Motor neuron (in vitro differentiated cells): ENCODE measurements around the gene CD8B2. TPM values are rescaled to one million over a fixed set of nuclear protein-coding genes. Genes with fewer than 3 reads are reported as not detected.
"Not testable (repeated sequence)": the region's sequence is repeated elsewhere in the genome, so short reads cannot be mapped to it uniquely, and the experiment has no call there.

Experiments
- ATAC-seq, 8 experiments: fragments of 200-7000 bp; cut with Tn5 transposase; replicated peaks in 6 of 8; 2 replicates each; pipeline ENCODE4 v1.8.0; 2021; ENCODE audit warnings: mild to moderate bottlenecking in 8 of 8, moderate library complexity in 8 of 8
- H3K27ac ChIP-seq, 2 donors: fragments of 250-450 bp; sonication (Bioruptor Pico); 2 replicates each; pipeline ENCODE4 v1.9.0; 2021; ENCODE audit warnings: antibody characterized with exemption in 2 of 2, mild to moderate bottlenecking in 2 of 2, moderate library complexity in 1 of 2
- H3K4me1 ChIP-seq, 2 donors: fragments of 250-450 bp; sonication (Bioruptor Pico); replicated peaks in 1 of 2; 2 replicates each; pipeline ENCODE4 v1.6.1; 2021; ENCODE audit warnings: antibody characterized with exemption in 2 of 2, mild to moderate bottlenecking in 2 of 2, moderate library complexity in 1 of 2
- H3K4me3 ChIP-seq, 5 donors: fragments of 250-450 bp; sonication (Bioruptor Pico); 2 replicates each; pipeline ENCODE4 v1.9.0; 2021; ENCODE audit warnings: antibody characterized with exemption in 5 of 5, mild to moderate bottlenecking in 5 of 5, moderate library complexity in 4 of 5
- WGBS, 10 experiments: fragments of 450-650 bp; shearing (Covaris generic); methylation state at CpG; one replicate each; pipeline ENCODE4 v1.0.0; 2022; 5-methylcytosine and 5-hydroxymethylcytosine counted together
- in situ Hi-C, 9 experiments: fragments of 400-800 bp; cut with MboI; loops; one replicate each; pipeline ENCODE4 v1.15.0; 2021; ENCODE audit warnings: low sequenced_read_pairs in 9 of 9, low pct_unique_long_range_greater_than_20kb in 2 of 9; ENCODE audit not compliant: unreplicated experiment in 9 of 9
- total RNA-seq, 8 experiments: library from RNA; unstranded; fragments of 300-600 nt; gene quantifications; 2 replicates each; pipeline versions ENCODE4 v1.2.3 to v1.2.4, GENCODE V29; 2022

CD8B2 gene
- under 1 TPM in 5 of 8 experiments, not detected in 3; 0.05 to 0.43 (median 0.13) TPM for total RNA-seq

DNA sequence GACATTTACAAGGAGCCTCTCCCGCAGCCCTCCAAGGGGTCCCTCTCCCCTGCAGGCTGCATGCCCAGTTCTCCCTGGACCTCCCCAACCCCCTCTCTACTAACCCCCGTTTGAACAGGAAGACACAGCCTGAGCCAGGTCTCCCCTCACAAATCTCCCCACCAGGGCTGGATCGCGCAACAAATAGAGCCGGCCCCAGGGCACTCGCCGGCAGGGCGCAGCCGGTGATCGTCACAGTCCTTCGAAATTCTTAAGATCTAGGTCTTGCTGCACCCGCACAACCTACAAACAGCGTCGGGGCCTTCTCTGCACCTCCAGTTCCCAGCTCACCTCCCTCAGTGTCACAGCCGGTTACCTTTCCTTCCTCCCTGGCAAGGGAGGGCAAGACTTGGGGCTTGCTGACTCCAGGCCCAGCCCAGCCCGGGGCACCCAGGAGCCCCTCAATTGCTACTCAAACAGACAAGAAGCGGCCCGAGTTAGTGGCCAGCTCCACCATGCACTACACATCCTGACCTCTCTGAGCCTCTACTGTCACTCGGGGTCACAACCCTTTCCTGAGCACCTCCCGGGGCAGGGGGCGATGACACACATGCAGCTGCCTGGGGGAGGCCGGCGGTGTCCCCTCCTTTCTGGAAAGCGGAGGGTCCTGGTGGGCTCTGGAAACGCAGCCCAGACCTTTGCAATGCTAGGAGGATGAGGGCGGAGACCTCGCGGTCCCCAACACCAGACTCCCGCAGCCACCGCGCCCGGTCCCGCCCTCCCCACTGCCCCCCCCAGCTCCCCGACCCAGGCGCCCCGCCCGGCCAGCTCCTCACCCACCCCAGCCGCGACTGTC is at the start of gene CD8B2:
Gene CD8B2, plus strand, starts transcription at position 814 of the 835 bp plus-strand sequence. CDS start 63 bp downstream, outside the sequence.
- ATAC-seq, H3K4me3 ChIP-seq, H3K27ac ChIP-seq, in situ Hi-C loops, H3K4me1 ChIP-seq: not testable (repeated sequence)
- WGBS, 10 experiments = no CpG with 5 or more reads among the region's 39 CpGs

DNA sequence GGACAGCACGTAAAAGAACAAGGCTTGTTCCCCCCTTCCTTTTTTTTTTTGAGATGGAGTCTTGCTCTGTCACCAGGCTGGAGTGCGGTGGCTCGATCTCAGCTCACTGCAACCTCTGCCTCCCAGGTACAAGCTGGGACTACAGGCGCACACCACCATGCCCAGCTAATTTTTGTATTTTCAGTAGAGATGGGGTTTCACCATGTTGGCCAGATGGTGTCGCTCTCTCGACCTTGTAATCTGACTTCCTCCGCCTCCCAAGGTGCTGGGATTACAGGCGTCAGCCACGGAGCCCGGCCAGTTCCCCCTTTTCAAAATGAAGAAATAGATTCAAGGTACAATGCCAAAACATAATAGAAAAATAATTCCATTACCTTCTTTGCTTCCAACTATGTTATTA is 25.3 kb upstream of the CD8B2 start:
- H3K27ac ChIP-seq, in situ Hi-C loops, H3K4me3 ChIP-seq, H3K4me1 ChIP-seq: not testable (repeated sequence)
- no CpG with 5 or more reads among the region's 10 CpGs for WGBS, 10 experiments
- peak in 1 of 8 experiments; percentile 57 for ATAC-seq

DNA sequence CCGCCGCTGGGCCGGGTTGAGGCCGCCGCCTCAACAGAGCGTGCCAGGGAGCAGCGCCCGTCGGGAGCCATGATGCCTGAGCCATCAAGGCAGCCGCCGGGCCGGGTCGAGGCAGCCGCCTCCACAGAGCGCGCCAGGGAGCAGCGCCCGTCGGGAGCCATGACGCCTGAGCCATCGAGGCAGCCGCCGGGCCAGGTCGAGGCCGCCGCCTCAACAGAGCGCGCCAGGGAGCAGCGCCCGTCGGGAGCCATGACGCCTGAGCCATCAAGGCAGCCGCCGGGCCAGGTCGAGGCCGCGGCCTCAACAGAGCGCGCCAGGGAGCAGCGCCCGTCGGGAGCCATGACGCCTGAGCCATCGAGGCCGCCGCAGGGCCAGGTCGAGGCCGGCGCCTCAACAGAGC is 19.6 kb upstream of the CD8B2 start:
- WGBS, 10 experiments = no CpG with 5 or more reads among the region's 49 CpGs
- H3K4me3 ChIP-seq, in situ Hi-C loops, H3K4me1 ChIP-seq, ATAC-seq, H3K27ac ChIP-seq: not testable (repeated sequence)

DNA sequence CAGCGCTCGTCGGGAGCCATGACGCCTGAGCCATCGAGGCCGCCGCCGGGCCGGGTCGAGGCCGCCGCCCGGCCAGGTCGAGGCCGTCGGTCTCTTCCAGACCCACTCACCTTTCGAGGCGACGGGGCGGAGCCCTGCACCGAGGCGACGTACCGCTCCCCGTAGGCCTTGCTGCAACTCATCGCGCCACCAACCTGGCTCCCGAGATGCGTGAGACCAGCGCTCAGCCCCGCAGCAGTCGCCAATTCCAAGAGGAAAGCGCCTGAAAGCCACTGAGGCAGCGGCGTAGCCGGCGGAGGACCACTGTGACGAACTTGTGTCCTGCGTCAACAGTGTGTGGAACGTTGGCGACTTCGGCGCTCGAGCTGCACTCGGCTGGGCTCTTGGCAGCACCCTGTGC is 19.1 kb upstream of the CD8B2 start, which contains the start of gene RGPD3:
Gene RGPD3, minus strand, starts transcription at position 307 of the 400 bp plus-strand sequence. Its CDS starts 125 bp downstream, at position 182.
- WGBS, 10 experiments = 100% methylated on average over 1 to 6 of the region's 45 CpGs; no CpG with 5 or more reads in 7 of the 10 experiments
- ATAC-seq, H3K4me3 ChIP-seq, H3K27ac ChIP-seq, H3K4me1 ChIP-seq, in situ Hi-C loops: not testable (repeated sequence)

DNA sequence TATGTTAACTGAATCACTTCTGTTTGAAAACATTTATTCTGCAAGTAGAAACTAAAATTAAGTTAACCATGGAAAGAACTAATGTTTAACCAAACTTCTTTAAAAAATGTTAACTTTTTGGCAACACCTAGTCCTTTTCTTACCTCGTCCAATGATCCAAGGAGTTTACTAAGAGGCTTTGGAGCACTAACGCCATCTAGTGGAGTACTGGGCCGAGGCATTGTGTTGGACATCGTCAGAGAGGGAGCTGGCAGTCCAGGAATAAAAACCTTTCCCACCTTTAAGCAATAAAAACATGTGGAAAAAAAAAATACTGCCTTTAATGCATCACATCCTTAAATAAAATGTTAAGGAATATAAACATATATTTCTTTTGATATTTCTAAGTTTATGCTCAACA is 16.5 kb upstream of the CD8B2 start:
- in situ Hi-C loops, H3K27ac ChIP-seq, H3K4me1 ChIP-seq, H3K4me3 ChIP-seq: not testable (repeated sequence)
- ATAC-seq = peak in 5 of 8 experiments; percentile 49 to 86 (median 81)
- whole genome bisulfite sequencing, 10 experiments = no CpG with 5 or more reads among the region's 4 CpGs

DNA sequence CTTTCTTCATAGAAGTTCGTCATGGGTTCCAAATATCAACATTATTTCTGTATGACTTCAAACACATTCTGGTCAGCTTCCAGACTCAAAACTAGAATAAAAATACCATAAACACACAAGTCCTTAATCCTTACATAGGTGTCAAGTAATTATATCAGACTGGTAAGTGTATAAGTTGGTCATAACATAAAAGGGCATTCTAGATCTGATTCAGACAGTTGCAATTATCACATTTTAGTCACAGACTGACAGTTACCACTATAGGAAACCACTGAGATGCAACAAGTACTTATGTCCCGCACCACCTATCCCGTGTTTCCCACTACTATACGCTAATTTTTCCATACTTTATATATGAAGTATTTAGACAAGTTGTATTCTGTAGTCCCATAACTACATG is 9.5 kb upstream of the CD8B2 start:
- ATAC-seq, H3K4me3 ChIP-seq, in situ Hi-C loops, H3K27ac ChIP-seq, H3K4me1 ChIP-seq: not testable (repeated sequence)
- 100% methylated on average over 1 of the region's 4 CpGs; no CpG with 5 or more reads in 9 of the 10 experiments for WGBS, 10 experiments

DNA sequence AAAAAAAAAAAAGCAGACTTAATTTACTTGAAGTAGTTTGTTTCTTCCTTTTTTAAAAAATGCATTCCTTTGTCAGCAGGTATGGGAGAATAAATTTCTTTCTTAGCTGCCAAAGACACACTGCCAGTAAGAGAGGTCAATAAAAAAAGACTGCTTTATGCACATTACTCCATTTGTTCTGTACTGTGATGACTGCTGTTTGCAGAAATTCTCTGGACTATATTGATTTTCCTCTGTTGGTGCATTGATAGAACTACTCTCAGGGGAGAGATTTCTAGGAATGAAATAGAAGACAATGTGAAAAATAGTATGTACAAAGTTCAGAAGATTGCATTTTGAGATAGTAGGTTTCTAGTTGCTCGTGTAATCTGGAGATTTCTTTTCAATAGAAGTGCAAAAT is 7.6 kb upstream of the CD8B2 start:
- H3K4me1 ChIP-seq, in situ Hi-C loops, H3K4me3 ChIP-seq, H3K27ac ChIP-seq: not testable (repeated sequence)
- ATAC-seq = peak in 4 of 8 experiments; percentile 42 to 94 (median 62)
- WGBS, 10 experiments = no CpG with 5 or more reads among the region's 1 CpG

DNA sequence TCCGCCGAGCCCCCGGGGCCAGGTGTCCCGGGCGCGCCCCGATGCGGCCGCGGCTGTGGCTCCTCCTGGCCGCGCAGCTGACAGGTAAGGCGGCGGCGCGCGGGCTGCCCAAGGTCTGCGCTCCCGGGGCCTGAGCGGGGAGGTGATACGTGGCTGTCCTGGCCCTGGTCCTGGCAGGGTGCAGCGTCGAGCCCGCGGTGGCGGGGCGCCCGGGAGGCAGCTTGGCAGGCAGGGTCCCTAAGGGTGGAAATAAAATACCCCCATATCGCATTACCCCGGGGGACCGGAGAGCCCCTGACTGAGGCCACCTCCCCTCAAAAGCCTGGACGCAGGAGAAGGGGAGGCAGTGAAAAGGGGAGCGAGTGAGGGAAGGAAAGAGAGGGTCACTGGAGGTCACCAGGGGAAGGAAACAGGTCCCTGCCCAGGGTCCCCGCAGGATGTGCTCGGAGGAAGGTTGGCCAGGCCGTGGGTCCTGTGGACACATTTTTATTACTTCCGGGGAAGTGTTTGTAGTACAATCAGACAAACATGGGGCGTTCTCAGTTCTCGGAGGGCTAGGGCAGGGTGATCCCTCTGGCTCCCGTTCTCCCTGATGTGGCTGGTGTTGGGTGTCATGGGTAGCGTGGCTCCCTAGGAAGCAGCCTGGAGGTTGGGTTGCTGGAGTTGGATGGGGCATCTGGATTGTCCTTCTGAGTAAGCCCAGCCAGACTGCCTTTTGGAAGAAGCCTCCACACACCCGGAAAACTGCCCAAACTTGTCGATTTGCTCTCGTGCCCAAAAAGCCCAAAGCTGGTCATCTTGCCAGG is 425 bp downstream of the CD8B2 start:
- H3K27ac ChIP-seq, in situ Hi-C loops, ATAC-seq, H3K4me3 ChIP-seq, H3K4me1 ChIP-seq: not testable (repeated sequence)
- WGBS, 10 experiments = 17 to 97% (median 60%) methylated on average over 3 to 7 of the region's 44 CpGs; no CpG with 5 or more reads in 5 of the 10 experiments

DNA sequence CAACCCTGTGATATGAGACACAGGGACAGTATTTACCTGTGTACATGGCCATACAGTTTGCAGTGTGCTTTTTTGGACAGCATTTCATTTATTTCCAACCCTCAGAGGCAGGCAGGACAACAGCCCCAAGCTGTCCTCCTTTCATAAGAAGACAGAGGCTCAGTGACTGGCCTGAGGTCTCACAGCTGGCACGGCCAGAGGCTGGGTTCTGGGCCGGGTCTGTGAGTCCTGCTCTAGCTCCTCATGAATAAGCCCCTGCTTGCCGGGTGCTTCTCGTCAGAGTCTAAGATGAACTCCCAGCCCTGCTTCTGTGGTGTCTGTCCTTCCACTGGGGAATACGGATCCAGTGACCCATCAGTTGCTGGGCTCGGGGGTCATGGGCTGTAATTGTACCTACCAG is 2.5 kb downstream of the CD8B2 start:
- ATAC-seq, in situ Hi-C loops: not testable (repeated sequence)
- WGBS, 10 experiments = 0 to 35% methylated on average over 1 to 3 of the region's 6 CpGs; no CpG with 5 or more reads in 8 of the 10 experiments

DNA sequence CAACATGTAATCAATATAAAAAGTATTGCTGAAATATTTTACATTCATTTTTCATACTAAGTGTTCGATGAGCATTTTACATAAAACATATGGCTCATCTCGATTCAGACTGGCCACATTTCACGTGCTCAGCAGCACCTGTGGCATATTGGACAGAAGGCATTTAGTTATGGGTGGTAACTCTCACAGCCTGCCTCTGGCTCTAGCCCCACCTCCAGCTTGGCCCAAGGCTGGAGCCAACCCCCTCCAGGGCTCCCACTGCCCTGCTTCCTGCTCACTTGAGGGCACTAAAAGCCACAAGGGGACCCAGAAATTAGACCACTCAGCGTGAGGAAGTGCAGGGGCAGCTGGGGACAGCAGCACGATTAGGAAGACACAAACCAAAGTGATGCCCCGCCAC is 5.2 kb downstream of the CD8B2 start:
- peak in 1 of 8 experiments; percentile 32 for ATAC-seq
- in situ Hi-C loops, H3K4me3 ChIP-seq, H3K27ac ChIP-seq, H3K4me1 ChIP-seq: not testable (repeated sequence)
- no CpG with 5 or more reads among the region's 6 CpGs for WGBS, 10 experiments

More for the DNA sequence above, 2.5 kb downstream of the CD8B2 start:
- H3K4me1 ChIP-seq, H3K4me3 ChIP-seq, H3K27ac ChIP-seq: not testable (repeated sequence)

DNA sequence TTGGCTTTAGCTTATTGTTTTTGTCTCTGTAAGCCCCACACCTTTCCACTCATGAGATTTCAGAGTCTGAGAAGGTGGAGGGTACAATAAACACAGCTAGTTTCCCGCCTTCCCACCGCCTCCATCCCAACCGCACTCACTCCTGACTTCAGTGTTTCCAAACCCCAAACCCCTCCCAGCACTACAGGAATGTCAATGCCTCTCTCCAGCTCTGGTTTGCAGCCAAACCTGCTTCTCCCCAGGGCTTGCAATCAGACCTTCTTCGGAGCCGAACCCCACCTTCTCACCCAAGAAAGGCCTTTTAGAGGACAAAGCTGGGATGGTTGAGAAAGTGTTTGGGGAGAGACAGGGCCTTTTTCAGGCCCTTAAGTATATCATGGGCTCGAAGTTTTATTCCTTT is 5.7 kb downstream of the CD8B2 start:
- H3K27ac ChIP-seq, H3K4me3 ChIP-seq, ATAC-seq, in situ Hi-C loops, H3K4me1 ChIP-seq: not testable (repeated sequence)
- WGBS, 10 experiments = 92 to 100% methylated on average over 3 of the region's 6 CpGs; no CpG with 5 or more reads in 8 of the 10 experiments

DNA sequence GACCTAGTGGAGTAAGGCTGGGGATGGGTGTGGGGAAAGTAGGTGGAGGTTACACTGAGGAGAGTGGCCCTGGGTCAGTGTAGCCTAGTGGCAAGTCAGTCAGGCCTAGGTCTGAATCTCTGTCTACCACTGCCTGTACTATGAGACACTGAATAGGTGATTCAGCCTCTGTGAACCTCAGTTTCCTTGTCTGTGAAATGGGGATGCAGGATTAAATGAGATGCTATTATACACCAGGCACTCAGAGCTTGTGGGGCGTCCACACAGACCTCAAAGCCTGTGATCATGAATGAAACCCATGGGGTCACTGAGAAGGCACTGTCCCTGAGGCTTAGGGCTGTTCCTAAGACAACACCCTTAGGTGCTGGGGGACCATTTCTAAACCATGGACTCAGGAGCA is 11.4 kb downstream of the CD8B2 start:
- no CpG with 5 or more reads among the region's 1 CpG for WGBS, 10 experiments
- H3K4me3 ChIP-seq, H3K4me1 ChIP-seq, ATAC-seq, H3K27ac ChIP-seq, in situ Hi-C loops: not testable (repeated sequence)

DNA sequence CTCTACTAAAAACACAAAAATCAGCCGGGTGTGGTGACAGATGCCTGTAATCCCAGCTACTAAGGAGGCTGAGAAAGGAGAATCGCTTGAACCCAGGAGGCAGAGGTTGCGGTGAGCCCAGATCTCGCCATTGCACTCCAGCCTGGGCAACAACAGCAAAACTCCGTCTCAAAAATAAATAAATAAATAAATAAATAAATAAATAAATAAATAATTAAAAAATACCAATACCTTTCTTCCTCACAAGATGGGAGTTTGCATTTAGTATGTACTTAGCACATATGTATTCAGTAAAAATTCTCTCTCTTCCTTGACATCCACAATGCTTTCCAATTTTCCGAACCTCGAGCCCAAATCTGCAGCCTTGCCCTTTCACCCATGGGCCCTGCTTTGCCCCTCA is 13.2 kb downstream of the CD8B2 start:
- H3K27ac ChIP-seq, ATAC-seq, H3K4me1 ChIP-seq, H3K4me3 ChIP-seq, in situ Hi-C loops: not testable (repeated sequence)
- 0% methylated on average over 1 of the region's 7 CpGs; no CpG with 5 or more reads in 9 of the 10 experiments for WGBS, 10 experiments
